CD4-positive, alpha-beta T cell treated with Interleukin-6 for 4 hours (primary cell): Measurements from ENCODE around the gene DCAF4.

Experiments used
- DNase-seq: peaks from one replicate; pipeline ENCODE4 v3.0.0-alpha.2; 2020; ENCODE audit warnings: mixed read lengths

DCAF4 gene

GRCh38 chr14:72898448-72898847 lies 27.8 kb upstream of the DCAF4 start:
- no peak for DNase-seq

- no peak for DNase-seq
These were observed 24.9 kb upstream of the DCAF4 start for GRCh38 chr14:72901361-72901760.

- DNase-seq, result no peak
These were observed 23.3 kb upstream of the DCAF4 start for GRCh38 chr14:72902801-72903530.

- DNase-seq, result no peak
These were observed 22.5 kb upstream of the DCAF4 start for GRCh38 chr14:72903716-72904115.

GRCh38 chr14:72904218-72904617 lies 22.0 kb upstream of the DCAF4 start:
- no peak for DNase-seq

GRCh38 chr14:72904840-72905561 lies 21.3 kb upstream of the DCAF4 start:
- peak; percentile 68 for DNase-seq

- no peak for DNase-seq
These were observed 19.9 kb upstream of the DCAF4 start for GRCh38 chr14:72906316-72906715.

GRCh38 chr14:72906879-72907278 lies 19.4 kb upstream of the DCAF4 start:
- no peak for DNase-seq

- no peak for DNase-seq
These were observed 18.4 kb upstream of the DCAF4 start for GRCh38 chr14:72907886-72908285.

- DNase-seq, result no peak
These were observed 17.1 kb upstream of the DCAF4 start for GRCh38 chr14:72909163-72909562.

GRCh38 chr14:72913809-72914208 lies 12.5 kb upstream of the DCAF4 start:
- DNase-seq, result no peak

GRCh38 chr14:72916174-72916573 lies 10.1 kb upstream of the DCAF4 start:
- DNase-seq, result no peak

- no peak for DNase-seq
These were observed 9.0 kb upstream of the DCAF4 start for GRCh38 chr14:72917094-72917802.

- no peak for DNase-seq
These were observed 6.3 kb upstream of the DCAF4 start for GRCh38 chr14:72920008-72920407.

- DNase-seq, result no peak
These were observed 4.9 kb upstream of the DCAF4 start for GRCh38 chr14:72921396-72921795.

GRCh38 chr14:72924337-72924736 lies 1.9 kb upstream of the DCAF4 start:
- no peak for DNase-seq

GRCh38 chr14:72925171-72925759 lies 999 bp upstream of the DCAF4 start:
- DNase-seq, result no peak

- no peak for DNase-seq
These were observed 411 bp upstream of the DCAF4 start for GRCh38 chr14:72925815-72926291.

GRCh38 chr14:72928872-72929271 lies 2.6 kb downstream of the DCAF4 start:
- no peak for DNase-seq

GRCh38 chr14:72929316-72930080 lies 3.2 kb downstream of the DCAF4 start:
- DNase-seq, result no peak

- DNase-seq, result no peak
These were observed 6.6 kb downstream of the DCAF4 start for GRCh38 chr14:72932893-72933292.

- DNase-seq, result no peak
These were observed 13.4 kb downstream of the DCAF4 start for GRCh38 chr14:72939630-72940029.
